A549 (cell line): Measurements from ENCODE around the gene HTR2A.

Experiments used
- BCL3 ChIP-seq: fragments of >200 bp; sonication (Bioruptor Twin); formaldehyde crosslinking; IDR thresholded peaks from 3 replicates; pipeline ENCODE4 v1.6.1; 2016
- BHLHE40 ChIP-seq: IDR thresholded peaks from 2 replicates; pipeline ENCODE4 v1.6.1; 2012; ENCODE audit warnings: low read depth, low read length, inconsistent platforms
- CHD4 ChIP-seq: fragments of 200-600 bp; sonication (generic); IDR thresholded peaks from 2 replicates; pipeline ENCODE4 v1.6.1; 2016; ENCODE audit warnings: antibody characterized with exemption, mild to moderate bottlenecking, borderline replicate concordance
- PHF8 ChIP-seq: fragments of 200-600 bp; sonication (generic); IDR thresholded peaks from 2 replicates; pipeline ENCODE4 v1.6.1; 2016; ENCODE audit warnings: low read depth, mild to moderate bottlenecking, antibody characterized with exemption, moderate library complexity, borderline replicate concordance
- POLR2A ChIP-seq: IDR thresholded peaks from 2 replicates; pipeline ENCODE4 v1.6.1; 2012; ENCODE audit warnings: mild to moderate bottlenecking, low read length
- RARB ChIP-seq: fragments of 250-450 bp; sonication (Bioruptor Pico); IDR thresholded peaks from 2 replicates; pipeline ENCODE4 v1.8.0; 2021; ENCODE audit warnings: mild to moderate bottlenecking, moderate library complexity
- RCOR1 ChIP-seq: fragments of 150-350 bp; IDR thresholded peaks from 2 replicates; pipeline ENCODE4 v1.6.1; 2014; ENCODE audit warnings: antibody characterized with exemption, low read length, low read depth
- RFX5 ChIP-seq: fragments of 450-650 bp; IDR thresholded peaks from 2 replicates; pipeline ENCODE4 v1.7.1; 2014; ENCODE audit warnings: antibody characterized with exemption, mild to moderate bottlenecking, moderate library complexity
- SMC3 ChIP-seq: fragments of >200 bp; sonication (Bioruptor Twin); formaldehyde crosslinking; IDR thresholded peaks from 3 replicates; pipeline ENCODE4 v1.6.1; 2018; ENCODE audit warnings: inconsistent platforms
- SREBF2 ChIP-seq: fragments of 450-650 bp; IDR thresholded peaks from 2 replicates; pipeline ENCODE4 v1.6.1; 2014; ENCODE audit warnings: mild to moderate bottlenecking, moderate library complexity
- TF ChIP-seq, protein P1 (sequence below): fragments of >200 bp; sonication (Bioruptor Twin); formaldehyde crosslinking; IDR thresholded peaks from 3 replicates; pipeline ENCODE4 v1.5.1; 2016

- TF ChIP-seq, protein P1, sequence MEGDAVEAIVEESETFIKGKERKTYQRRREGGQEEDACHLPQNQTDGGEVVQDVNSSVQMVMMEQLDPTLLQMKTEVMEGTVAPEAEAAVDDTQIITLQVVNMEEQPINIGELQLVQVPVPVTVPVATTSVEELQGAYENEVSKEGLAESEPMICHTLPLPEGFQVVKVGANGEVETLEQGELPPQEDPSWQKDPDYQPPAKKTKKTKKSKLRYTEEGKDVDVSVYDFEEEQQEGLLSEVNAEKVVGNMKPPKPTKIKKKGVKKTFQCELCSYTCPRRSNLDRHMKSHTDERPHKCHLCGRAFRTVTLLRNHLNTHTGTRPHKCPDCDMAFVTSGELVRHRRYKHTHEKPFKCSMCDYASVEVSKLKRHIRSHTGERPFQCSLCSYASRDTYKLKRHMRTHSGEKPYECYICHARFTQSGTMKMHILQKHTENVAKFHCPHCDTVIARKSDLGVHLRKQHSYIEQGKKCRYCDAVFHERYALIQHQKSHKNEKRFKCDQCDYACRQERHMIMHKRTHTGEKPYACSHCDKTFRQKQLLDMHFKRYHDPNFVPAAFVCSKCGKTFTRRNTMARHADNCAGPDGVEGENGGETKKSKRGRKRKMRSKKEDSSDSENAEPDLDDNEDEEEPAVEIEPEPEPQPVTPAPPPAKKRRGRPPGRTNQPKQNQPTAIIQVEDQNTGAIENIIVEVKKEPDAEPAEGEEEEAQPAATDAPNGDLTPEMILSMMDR, result no peak
- no peak for TF ChIP-seq PHF8
- TF ChIP-seq SMC3, result no peak
- no peak for TF ChIP-seq RFX5
- no peak for TF ChIP-seq RCOR1
- no peak for TF ChIP-seq POLR2A
- TF ChIP-seq BHLHE40, result no peak
- TF ChIP-seq RARB (CRISPR knock-in tag), result no peak
- no peak for TF ChIP-seq BCL3
- TF ChIP-seq CHD4, result no peak
- no peak for TF ChIP-seq SREBF2
Observed at GRCh38 chr13:46874006-46874405, 22.8 kb downstream of the HTR2A start.
